T-helper 9 cell (primary cell): ENCODE results near the gene APRT.

Source experiments
- DNase-seq: peaks from one replicate; pipeline ENCODE4 v3.0.0-alpha.2; 2020
- total RNA-seq, 2 donors: gene quantifications; one replicate each; lab custom pipeline; 2026; lab: John Stamatoyannopoulos, UW

Gene APRT, protein sequence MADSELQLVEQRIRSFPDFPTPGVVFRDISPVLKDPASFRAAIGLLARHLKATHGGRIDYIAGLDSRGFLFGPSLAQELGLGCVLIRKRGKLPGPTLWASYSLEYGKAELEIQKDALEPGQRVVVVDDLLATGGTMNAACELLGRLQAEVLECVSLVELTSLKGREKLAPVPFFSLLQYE
- total RNA-seq = 101 to 170 reads per million in 2 donors

DNA sequence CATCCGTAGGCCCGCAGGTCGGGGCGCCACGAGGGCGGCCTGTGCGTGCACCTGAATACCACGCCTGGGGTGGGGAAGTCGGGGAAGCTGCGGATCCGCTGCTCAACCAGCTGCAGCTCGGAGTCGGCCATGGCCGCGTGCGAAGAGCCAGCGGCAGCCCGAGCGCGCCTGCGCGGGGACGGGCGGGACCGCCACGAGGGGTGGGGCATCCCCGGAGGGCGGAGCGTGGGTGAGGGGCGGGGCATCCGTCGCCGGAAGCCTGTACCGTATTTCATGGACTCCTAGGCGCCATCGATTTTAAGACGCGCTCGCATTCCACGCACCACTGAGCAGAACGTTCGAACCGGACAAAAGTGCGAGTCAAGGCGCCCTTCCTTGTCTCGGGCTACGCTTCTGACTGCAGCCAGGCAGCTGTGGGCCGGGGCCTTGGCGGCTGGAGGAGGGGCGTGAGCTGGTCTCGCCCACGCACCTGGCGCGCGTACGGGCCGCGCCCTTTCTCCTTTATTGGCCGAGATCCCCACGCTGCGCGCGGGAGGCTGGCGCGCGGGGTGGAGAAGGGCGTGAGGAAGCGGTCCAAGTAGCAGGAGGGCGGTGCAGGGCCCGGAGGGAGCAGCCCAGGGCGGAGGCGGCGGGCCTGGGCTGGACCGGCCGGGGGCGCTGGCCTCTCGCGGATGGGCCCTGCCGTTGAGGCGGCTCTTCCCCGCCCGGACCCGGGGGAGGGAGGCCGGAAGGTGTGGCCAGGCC lies at the start of gene APRT:
TSS of gene APRT (minus strand) at position 160 of the 744 bp plus-strand sequence. CDS start at position 131, 29 bp downstream.
- peak; percentile 98 for DNase-seq

DNA sequence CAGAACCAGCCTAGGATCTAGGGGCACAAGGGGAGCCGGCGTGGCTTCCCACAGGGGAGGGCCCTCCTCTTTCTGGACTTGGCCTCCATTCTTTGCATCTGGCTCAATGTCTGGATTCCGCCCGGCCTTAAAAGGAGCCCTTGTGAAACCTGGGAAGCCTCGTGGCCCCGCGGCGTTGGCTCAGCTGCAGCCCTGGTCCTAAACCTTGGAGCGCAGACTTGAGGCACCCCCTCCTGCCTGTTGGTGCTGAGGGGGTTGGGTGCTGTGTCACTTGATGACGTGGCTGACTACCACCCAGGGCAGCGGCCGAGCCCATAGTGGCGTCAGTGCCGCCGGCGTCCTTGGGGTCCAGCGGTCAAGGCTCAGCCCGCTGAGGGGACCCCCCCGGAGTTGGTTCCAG lies 49.6 kb upstream of the APRT start:
- DNase-seq = no peak

DNA sequence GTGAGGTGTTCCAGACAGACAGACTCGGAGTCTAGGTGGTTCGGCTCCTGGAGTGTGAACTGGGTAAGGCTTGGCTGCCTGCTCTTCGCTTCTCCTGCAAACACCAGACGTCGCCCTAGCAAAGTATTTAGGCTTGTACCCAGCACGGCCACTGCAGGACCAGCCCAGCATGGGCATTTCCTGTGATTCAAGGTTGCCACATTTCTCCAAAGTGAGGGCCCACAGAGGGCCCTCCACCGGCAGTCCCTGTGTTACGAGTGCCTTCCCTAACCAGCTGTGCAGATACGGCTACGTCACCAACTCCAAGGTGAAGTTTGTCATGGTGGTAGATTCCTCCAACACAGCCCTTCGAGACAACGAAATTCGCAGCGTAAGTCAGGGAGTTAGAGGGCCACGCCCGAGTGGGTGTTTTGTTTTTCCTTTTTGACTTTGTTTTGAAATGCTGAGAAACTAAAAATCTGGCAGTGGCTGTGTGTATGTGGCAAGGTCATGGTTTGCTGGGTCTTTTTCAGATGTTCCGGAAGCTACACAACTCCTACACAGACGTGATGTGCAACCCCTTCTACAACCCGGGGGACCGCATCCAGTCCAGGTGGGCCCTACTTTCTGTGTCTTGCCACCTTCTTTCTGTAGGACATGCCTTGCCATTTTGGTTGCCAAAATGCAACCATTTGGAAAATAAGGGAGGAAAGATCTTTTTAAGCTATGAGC lies 47.8 kb upstream of the APRT start:
- DNase-seq = no peak

DNA sequence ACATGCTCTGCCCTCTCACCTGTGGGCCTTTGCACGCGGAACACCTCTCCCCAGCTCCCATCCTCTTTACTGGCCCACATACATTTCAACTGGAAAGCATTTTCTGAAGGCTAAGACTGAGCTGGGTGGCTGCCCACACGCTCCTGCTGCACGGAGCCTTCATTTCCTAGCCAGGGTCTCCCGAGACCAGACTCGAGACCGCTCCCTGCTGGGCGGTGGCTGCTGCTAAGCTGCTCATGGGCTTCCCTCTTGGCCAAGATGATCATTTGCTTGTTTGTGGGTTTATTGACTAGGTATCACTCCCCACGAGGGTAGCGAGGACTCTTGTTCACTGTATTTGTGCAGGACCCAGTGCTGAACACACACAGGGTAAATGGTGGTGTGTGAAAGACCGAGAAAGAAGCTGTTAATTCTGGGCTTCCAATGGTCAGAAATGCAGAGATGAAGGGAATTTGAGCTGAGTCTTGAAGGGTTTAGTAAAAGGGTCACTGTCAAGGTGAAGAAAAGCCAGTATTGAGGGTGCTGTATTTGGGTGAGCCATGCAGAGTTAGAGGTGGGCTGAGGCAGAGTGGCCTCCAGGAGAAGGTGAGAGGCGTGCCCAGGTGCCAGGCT lies 46.1 kb upstream of the APRT start:
- DNase-seq = peak; percentile 59

DNA sequence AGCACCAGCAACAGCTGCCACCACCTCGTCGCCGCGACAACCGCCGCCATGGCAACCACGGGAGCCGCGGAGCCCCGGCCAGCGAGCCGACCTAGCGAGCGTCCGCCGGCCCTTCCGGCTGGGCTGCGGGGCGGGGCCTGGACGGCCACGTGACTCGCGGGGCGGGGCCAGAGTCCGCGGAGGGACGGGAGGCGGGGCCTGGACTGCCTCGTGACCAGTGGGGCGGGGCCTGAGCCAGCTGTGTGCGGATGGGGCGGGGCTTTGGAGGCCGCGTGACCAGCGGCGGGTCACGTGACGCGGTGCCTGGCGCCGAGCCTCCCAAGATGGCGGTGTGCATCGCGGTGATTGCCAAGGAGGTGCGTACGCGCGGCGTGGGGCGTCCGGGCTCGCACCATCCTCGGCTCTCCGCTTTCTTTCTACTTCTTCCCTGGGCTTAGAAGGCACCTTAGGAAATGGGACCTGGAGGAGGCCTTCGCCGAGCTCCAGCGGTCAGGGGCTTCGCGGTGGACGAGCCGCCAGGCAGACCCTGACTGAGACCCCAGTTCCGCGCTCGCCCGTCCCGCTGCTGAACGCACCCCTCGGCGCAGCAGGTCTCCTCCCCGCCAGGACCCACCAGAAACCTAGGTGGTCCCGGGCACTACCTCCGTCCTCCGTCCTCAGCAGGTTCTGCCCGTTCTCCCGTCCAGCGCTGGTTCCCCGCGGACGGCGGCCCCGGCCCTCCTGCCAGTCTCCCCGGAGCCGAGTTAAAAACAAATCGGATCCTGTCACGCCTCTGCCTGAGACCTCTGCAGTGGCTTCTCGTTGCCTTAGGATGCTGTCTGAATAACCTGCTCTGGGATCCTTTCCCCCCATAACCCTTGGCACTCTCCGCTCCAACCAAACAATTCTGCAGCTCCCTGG lies 45.4 kb upstream of the APRT start, which contains the start of the genes GALNS and TRAPPC2L:
TSS of gene GALNS (minus strand) at position 120 of the 900 bp plus-strand sequence. CDS start at position 50, 70 bp downstream.
TSS of gene TRAPPC2L (plus strand) at position 300 of the 900 bp plus-strand sequence. CDS start at position 324, 24 bp downstream.
- DNase-seq = peak; percentile 99

DNA sequence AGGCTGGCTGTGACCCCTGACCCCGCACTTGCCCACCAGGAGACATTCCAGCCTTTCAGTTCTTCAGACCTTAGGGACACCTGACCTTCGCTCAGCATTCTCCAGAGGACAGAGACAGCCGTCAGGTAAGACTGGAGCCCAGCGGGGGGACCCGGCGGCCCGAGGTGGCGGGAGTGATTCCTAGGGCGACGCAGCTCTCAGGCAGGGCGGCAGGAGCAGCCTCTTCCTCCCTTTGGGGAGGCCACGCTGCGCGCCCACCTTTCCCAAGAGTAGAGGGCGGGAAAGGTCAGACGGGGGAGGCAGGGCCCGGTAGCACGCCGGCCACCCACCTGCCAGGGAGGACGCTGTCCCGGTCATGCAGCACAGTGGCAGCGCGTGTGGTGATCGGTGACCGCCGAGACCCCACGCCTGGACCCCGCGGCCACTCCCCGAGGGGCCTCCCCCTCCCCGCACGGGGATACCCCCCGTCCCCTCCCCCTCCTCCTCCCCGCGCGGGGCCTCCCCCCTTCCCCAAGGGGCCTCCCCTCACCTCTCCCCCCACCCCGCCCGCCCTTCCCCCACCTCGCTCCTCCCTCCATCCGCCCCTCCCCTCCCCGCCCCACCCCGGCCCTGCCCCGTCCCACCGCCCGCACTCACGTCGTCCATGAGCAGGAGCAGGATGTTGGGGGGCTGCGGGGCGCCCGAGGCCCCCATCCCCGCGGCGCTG lies 44.5 kb upstream of the APRT start:
- peak; percentile 24 for DNase-seq

DNA sequence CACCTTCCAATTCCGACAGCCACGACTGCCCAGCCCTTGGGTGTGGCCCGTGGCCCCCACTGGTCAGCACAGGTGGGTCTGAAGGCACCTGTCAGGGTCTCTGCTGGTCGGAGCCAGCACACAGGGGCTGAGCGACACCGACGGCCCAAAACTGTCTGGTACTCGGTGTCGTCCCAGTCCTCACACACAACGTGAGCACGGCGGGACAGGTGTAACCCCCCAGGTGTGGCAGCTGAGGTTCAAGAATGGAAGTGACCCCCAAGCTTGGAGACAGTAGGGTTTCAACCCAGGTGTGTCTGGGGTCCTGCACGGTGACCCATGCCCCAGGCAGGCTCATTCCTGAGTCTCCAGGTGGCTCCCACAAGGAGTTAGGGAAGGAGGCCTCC lies 44.0 kb upstream of the APRT start:
- DNase-seq = peak; percentile 12

DNA sequence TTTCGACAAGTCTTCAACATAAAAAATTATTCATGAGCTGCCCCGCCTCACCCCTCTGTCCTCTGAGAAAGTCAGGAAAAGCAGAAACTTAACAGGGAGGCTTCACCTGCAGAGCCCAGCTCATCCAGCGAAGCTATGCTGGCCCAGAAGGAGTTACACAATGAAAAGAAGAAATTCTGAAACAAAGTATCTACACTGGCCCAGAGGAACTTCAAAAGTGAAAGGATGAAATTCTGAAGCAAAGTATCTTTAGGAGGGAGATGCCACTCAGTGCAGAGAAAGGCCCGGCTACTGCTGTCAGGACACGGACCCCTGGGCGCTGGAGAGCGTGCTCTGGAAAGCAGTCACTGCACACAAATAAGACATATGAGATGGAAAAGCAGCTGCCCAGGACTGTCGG lies 43.4 kb upstream of the APRT start:
- no peak for DNase-seq

DNA sequence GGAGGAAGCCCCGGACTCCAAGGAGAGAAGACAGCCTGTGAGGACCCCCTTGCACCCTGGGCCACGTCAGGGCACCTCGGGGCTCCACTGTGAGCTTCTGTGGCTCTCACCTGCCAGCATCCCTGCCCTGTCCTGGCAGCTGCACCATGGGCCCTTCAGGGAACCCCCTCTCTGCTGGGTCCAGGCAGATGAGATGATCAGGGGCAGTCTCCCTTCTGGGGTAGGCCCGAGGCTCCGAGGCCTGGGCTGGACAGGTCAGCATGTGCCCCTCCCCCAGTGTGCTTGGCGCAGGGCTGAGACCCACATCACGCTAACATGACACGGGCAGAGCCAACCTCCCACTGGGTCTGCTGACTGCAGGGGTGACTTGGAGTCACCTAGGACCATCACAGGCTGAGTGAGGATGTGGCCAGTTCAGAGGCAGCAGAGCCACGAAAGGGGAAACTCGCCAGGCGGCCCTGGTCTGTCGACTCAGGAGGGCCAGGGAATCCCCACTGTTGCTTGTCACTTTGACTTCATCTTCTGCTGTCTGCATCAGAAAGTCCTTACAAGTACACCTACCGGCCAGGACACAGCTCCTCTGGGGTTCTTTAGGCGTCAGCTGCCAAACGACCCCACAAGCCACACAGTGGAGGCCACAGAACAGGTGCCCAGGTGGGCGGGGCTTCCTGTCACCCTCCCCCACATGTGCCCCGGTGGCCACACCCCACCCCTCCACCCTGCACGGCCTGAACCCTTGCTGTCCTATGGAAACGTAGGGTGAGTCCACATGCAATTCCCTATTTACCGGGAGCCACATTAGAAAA lies 42.8 kb upstream of the APRT start:
- DNase-seq = no peak

DNA sequence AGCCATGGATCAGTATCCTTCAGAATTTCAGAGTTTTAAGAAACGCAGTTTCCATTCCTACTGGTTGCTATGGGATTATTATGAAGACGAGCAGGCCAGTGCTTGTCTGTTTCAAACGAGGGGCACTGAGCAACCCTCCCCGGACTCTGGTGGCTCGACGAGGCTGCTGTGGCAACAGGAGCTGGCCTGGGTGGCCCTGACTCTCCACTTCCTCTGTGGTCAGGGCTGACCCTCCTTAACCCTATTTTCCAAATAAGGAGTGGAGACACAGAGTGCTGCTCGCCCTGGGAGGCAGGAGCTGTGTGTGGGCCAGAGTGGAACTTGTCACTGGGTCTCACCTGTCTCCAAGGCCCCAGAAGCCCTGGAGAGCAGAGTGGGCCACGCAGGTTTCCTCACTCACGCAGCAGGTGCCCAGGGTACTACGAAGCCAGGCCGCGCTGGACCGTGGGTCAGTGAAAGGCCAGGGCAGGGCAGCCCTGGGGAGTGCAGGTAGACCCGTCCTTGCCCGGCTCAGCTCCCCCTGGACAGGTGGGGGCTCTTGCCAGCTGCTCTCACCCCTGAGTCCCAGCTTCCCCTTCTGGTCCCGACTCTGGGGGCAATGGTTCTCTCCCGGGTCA lies 41.7 kb upstream of the APRT start:
- DNase-seq = no peak

DNA sequence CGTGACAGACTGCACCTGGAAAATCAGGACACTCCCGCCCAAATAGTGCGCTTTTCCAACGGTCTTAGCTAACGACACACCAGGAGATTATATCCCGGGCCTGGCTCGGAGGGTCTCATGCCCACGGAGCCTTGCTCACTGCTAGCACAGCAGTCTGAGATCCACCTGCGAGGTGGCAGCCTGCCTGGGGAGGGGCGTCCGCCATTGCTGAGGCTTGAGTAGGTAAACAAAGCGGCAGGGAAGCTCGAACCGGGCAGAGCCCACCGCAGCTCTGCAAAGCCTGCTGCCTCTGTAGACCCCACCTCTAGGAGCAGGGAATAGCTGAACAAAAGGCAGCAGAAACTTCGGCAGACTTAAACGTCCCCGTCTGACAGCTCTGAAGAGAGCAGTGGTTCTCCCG lies 39.9 kb upstream of the APRT start:
- DNase-seq = no peak

DNA sequence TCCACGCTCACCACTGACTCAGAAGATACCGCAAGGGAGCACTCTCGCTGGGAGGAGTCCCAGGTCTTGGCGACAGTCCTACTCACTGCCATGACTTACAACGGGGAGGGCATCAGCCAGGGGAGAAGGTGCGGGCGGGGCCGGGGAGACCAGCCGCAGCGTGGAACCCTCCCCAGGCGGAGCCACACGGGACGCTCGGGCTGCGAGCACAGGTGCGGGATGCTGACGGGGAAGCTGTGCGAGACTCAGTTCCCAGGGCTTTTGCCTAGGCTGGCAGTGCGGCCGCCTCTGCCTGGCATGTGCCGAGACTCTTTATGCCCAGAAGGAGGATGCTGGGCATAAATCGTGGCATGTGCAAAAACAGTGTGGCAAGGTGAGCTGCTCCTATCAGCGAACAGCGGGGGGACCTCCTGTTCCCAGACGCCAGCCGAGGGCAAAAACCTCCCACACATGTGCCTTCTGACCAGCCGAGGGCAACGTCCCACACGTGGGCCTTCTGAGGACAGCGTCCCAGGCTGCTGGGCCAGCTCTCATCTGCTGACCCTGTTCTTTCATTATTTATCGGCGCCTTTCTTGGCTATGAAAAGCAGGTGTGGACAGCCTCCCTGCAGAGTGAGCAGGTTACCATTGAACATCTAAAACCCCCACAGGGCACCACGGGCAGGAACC lies 38.9 kb upstream of the APRT start:
- DNase-seq = no peak

DNA sequence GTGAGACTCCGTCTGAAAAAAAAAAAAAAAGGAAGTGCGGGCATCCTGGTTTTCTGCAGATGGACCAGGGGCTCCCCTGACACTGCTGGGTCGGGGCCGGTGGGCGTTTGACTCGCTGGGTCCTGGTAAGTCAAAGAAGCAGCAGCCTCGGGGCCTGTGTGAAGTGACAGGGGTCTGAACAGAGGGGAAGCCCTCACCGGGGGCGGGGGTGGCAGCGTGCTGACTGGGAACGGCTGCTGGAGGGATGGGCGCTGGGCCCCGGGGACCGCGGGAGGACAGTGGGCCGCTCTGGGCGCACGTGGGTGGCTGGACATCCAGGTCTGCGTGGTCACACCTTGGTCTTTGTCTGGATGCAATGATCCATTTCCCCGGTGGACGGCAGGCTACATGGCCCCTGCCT lies 36.8 kb upstream of the APRT start:
- DNase-seq = no peak

DNA sequence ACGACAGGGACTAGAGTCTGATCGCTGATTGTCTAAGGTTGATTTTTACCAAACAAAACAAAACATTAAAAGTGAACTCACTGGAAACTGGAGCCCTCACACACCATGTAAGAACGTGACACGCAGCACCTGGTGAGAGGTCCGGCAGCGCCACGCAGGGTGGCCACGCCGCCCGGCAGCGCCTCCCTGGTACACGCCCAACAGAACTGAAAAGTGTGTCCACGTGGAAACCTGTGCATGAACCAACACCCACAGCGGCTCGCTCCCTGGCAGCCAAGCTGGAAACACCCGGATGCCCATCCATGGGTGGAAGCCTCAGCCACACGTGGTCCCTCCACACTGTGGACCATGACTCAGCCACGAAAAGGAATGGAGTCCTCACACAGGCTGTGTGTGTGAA lies 35.9 kb upstream of the APRT start:
- no peak for DNase-seq

DNA sequence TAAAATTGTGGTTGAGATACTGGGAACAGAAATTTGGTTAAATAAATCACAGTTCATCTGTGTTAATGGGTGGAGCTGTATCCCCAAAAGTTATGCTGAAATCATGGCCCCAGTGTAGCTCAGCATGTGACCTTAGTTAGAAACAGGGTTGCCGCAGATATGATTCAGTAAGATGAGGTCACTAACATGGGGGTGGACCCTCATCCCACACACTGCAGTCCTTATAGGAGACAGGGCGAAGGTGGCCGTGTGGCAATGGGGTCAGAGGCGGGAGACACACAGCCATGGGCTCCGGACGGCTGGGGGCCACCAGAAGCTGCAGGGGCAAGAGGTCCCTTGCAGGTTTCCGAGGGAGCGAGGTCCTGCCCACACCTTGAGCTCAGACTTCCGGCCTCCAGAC lies 34.4 kb upstream of the APRT start:
- DNase-seq = no peak

DNA sequence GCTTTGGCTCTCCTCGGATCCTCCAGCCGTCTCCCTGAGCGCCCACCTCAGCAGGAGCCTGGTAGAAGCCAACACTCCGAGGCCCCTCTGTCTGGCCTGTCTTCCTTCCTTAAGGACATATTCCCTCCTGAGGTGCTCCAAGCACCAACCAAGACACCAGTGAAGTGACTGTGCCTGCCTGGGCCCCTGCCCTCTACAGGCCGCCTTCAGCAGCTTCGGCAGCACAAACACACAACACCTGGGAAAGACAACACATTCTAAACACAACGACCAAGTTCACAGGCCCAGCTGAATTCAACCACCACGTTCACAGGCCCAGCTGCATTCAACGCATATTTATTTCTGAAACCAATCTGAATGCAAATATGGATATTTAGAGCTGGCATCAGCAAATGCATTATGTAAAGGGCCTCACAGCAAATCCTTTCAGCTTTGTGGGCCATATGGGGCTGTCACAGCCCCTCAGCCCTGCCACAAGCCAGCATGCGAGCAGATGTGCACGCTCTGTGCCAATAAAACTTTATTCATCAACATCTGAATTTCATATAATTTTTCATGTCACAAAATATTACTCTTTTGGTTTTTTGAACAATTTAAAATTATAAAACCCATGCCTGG lies 32.8 kb upstream of the APRT start:
- no peak for DNase-seq

DNA sequence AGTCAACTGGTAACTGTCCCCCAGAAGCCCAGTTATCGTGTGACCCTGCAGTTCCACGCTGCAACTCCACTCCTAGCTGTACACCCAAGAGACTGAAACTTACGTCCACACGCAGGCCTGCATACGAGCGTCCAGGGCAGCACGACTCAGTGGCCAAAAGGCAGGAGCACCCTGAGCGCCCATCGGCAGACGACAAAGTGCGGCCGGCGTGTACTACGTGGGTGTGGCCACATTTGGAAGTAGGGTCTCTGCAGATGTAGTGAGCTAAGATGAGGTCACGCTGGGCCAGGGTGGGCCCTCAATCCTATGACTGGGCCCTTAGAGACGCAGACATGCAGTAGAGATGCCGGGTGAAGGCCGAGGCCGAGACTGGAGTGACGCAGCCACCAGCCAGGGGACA lies 31.5 kb upstream of the APRT start:
- no peak for DNase-seq

DNA sequence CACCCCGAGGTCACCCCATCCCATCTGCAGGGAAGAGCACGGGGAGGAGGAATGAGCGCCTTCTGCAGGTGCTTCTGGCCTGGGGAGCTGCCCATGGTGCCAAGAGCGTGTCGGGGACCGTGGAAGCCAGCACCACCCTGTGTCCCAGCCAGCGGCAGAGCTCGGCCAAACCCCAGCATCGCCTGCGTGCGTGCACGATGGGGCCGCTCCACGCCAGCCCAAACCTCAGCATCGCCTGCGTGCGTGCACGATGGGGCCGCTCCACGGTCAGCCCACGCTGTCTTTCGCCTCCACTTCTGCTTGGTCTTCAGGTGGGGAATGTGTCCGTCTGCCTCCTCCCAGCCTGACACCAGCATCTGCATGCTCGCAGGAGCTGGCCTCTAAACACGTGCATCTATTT lies 31.1 kb upstream of the APRT start:
- DNase-seq = no peak

DNA sequence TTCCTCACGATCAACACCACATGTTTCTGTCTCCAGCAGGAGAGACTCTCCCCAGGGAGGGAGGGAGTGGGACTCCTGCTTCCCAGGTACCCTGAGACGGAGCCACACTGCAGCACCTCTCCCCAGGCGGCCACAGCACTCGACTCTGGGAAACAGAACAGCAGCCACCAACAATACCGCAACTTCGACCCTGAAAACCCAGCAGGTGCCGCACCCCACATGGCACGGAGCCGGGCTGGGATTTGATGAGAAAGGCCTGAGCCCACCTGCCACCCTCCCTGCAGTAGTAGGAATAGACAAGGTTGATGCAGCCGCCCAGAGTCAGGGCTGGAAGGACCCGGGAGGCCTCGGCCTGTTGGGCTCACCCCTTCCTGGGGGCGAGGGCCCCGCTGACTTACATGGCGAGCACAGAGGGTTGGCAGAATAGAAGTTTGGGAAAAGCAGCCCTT lies 30.6 kb upstream of the APRT start:
- no peak for DNase-seq
